Hippocampal formation (tissue), 2 donors: ENCODE measurements around the gene BNC2.

ENCODE experiments used
- DNase-seq, 2 donors: peaks; one replicate each; lab custom pipeline; 2025; lab: John Stamatoyannopoulos, UW

BNC2 gene

DNA sequence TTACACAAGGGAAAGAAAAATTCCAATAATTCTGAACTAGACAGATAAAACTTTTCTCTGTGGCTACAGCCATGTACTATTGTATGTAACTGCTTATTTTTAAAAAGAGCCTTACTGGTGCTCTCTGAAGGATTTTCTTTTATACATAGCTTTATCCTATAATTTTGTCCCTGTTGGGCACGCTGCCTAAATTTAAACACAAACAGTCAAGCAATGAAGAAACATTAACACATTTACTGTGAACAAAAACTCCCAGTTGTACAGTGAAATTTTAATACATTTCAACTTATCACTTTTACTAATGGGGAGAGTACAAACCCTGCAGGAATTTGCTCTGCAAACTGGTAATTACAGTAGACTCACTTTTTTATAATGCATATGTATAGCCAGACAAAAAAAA is 273.3 kb downstream of the BNC2 start:
- no peak for DNase-seq

DNA sequence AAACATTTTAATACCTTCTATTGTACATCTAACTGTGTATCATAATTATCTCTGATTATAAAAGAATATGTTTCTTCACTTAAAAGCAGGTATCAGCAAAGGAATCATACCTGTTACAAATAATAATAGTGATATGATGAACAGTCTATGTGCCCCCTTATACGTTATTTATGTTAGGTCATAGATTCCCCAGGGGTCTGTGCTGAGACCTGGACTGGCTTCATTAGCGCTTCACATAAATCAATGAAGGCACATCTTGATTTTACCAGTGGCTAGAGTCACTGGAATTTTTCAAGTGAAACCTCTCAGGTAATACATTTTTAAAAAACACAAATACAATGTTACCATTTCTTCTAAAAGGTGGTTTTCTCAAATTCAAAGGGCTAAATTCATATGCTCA is 275.2 kb downstream of the BNC2 start:
- DNase-seq = no peak

GRCh38 chr9:16594787-16595186 is 275.7 kb downstream of the BNC2 start:
- no peak for DNase-seq

GRCh38 chr9:16593746-16594145 is 276.7 kb downstream of the BNC2 start:
- DNase-seq = no peak

- no peak for DNase-seq
These were observed 279.4 kb downstream of the BNC2 start for GRCh38 chr9:16591092-16591491.

DNA sequence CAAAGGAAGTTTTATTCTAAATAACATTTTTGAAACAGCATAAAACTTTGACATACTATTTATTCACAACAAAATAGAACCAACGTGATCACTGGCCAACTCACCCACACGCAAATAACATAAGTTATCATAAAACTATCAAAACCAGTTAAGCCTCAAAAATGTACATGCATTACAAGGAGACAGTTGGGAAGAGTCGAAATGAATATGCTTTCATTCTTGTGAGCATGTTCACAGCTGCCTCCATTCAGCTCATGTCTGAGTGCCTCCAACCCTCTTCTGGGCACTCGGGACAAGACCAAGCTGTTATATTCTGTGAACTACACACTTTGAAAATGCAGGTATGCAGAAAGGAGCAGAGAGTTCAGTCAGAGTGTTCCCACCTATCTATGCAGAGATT is 284.9 kb downstream of the BNC2 start:
- DNase-seq = no peak

DNA sequence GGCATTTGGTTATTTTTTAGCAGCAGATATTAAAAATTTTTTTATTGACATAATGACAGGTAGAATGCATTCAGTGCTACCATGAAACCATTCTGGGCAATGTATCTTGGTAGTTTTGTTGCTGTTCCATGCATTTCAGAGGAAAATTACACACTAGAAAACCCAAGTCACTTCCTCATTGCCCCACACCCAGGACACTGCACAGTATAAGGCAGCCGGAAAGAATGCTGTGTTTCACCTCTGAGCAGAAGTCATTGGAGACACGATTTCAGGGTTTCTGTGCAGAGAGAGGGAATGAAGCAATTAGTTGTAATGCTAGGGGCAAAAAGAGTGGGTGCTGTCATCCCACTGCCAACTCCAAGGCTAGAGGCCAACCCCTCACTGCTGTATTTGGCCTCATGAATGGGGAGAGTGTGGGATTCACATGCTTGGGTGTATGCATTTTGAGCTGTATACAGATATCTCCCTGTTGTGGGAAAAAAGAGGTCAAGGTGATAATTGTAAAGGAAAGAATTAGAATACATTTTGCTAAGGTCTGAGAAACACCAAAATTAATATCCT is 290.5 kb downstream of the BNC2 start:
- no peak for DNase-seq

DNA sequence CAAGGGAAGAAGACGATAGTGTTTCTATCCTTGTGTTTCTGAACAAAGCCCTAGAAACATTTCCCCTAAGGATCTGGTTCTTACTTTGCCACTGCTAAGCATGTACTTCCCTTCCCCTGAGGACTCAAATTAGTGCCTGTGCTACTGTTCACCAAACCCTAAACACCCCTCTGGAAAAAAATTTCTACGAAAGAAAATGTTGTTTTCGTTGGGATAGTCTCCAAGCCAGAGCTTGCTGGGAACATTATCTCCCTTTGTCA is 294.6 kb downstream of the BNC2 start:
- no peak for DNase-seq

GRCh38 chr9:16575142-16575985 is 295.1 kb downstream of the BNC2 start:
- no peak for DNase-seq

GRCh38 chr9:16572005-16572734 is 298.3 kb downstream of the BNC2 start:
- no peak for DNase-seq

GRCh38 chr9:16571127-16571802 is 299.2 kb downstream of the BNC2 start:
- DNase-seq = no peak

DNA sequence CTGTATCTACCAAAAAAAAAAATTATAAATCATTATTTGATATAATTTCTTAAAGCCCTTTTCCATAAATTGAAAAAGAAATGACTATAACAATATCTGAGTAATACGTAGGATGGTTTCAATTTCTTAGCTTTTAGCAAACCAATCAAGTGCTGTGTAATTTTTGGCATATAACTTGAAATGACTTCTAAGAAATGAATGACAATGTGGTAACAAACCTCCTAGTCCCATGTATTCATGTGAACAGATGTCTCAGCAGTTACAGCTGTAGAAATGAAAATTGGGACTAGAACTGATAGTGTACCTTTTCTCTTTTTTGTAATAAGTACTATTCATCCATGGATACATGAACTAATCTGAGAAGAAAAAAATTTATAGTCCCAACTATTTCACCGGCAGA is 307.0 kb downstream of the BNC2 start:
- DNase-seq = no peak

DNA sequence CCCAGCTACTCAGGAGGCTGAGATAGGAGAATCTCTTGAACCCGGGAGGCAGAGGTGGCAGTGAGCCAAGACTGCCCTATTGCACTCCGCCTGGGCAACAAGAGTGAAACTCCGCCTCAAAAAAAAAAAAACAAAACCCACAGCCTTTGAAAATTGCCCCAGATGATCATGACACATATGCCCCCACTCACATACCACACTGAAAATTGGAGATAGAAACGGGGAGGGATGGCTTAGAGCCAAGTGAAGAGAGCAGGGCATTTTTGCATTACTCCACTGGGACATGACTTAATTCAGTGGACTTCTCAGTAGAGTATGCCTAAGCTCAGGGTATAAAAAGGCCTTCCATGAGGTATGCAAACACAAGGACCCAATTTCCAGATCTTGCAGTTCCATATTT is 309.3 kb downstream of the BNC2 start:
- DNase-seq = no peak

DNA sequence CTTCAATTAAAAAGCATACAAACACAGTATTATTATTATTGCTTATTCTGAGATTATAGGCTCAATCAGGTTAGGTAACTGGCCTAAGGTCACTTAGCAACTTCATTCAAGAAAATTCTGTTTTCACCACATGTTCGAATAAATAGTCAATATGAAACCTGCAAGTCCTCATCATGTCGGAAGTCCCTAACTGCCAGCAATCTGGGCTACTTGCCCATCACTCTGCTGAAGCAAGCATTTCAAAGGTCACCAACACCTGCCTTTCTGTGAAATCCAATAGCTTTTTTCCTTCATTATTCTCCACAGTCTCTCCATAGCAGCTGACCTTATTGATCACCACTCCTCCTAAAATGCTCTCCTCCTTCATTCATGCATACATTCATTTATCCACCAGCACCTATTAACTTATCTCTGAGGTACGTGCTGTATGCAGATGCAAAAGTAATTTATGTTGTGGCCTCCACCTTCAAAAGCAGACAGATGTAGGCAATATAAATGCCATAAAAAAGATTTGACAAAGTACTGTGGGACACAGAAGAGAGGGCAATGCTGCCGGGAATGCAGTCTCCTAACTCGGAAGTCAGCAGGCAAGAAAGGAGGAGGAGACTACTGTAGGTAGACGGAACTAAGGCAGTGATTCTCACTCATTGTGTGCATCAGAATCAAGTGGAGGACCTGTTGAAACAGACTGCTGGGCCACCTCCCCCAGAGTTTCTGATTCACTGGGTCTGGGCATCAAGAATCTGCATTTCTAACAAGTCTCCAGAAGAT is 310.9 kb downstream of the BNC2 start:
- DNase-seq = no peak

- no peak for DNase-seq
These were observed 314.7 kb downstream of the BNC2 start for GRCh38 chr9:16555802-16556201.

DNA sequence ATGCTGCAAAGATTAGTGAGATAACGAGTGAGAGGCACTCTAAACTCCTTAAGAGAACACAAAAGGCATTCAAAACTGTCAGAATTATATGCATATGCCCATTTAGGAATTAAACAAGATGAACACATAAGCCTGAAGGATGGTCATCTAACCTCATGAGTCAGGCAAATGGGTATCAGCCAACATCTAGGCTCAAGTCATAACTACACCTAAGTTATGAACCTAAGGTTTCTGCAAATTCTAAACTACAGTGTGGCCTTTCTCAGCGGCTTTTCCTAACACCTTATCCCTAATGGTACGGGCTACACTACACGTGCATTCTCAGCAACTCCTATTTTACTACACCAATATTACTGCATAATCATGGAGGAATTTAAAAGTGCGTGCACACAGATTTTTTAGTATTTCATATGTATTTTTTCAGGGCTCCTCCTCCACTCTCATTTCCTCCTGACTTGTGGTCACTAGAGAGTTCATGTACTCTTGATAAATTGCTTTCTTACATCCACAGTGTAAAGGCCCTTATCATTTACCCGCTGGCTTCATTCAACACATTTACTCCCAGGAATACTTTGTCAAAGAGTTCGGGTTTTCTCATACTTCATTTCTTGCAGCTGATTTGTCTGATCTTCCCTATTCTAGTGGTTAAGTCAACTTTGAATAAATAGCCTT is 316.5 kb downstream of the BNC2 start:
- DNase-seq = no peak

DNA sequence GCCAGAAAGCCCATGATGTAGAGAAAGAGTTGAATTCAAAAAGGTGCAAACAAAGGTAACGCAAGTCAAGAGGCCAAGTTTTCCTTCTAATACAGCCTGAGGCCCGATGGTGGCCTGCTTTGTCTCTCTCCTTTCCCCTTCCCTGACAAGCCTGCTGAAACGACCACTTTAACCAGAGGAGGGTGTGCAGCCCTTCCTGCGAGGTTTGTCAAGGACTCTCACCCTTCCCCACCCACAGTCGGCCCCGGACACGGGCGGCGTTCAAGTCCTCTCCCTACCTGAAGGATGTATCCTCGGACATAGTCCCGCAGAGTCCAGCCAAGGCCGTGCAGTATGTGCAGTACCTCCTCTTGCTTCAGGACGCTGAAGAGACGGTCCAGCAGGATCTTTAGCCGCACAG is 318.2 kb downstream of the BNC2 start:
- DNase-seq = no peak

DNA sequence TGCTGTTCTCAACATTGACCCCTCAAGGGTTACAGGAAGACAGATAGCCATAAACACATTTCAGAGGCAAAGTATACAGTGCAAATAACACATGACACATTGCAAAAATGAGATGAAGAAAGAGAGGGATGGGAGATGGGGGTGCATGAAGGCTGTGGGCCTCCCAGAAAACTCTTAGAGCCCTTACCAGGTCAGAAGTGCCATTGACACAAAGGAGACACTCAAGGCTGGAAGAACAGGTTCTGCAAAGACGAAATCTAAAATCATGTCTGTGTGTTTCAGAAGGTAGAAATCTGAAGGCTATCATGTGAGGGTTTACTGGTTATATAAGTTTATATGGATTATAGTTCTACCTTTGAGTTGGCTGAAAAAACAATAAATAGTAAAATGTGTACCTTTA is 318.8 kb downstream of the BNC2 start:
- no peak for DNase-seq

DNA sequence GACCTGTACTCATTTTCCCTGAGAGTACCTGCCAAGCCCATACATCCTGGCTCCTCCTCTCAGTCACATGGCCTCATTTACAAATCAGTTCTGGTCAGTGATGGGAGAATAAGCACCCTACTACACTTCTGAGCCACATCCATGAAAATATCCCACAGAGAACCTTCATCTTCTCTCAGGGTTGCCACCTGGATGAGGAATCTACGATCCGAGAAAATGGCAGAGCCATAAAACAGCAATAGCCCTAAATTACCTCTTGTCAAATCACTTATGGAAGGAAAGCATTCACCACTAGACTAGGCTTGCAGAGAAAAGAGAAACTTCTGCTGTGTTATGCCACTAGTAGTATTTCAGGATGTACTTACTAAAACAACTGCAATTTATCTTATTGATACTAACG is 324.8 kb downstream of the BNC2 start:
- DNase-seq = no peak

GRCh38 chr9:16544842-16545241 is 325.6 kb downstream of the BNC2 start:
- no peak for DNase-seq

- DNase-seq = no peak
These were observed 326.8 kb downstream of the BNC2 start for GRCh38 chr9:16543686-16544085.

DNA sequence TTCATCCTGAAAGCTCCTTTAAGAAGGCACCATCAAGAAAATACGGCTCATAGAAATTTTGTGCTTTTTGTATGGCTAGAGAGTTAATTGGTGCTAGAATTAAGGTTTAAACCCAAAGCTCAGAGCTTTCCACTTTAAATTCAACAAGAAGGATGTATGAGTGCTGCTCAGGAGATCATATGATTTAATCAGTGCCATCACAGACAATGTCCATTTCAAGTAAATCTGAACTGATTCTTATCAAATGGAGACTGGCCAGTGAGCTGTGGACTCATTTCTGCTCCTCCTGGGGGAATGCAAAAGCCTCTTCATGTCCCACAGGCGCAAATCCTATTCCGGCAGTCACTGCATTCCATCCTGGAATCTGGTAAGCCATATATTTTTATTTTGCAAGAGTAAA is 327.2 kb downstream of the BNC2 start:
- no peak for DNase-seq
